GM18520 (cell line): ENCODE measurements around the gene PGAM4.
"Not testable (repeated sequence)": the region's sequence is repeated elsewhere in the genome, so short reads cannot be mapped to it uniquely, and the experiment has no call there.

ENCODE experiments used
- ATAC-seq: cut with Tn5 transposase; IDR thresholded peaks from one replicate; pipeline ENCODE4 v1.9.1; 2021; ENCODE audit not compliant: unreplicated experiment

The PGAM4 gene

DNA sequence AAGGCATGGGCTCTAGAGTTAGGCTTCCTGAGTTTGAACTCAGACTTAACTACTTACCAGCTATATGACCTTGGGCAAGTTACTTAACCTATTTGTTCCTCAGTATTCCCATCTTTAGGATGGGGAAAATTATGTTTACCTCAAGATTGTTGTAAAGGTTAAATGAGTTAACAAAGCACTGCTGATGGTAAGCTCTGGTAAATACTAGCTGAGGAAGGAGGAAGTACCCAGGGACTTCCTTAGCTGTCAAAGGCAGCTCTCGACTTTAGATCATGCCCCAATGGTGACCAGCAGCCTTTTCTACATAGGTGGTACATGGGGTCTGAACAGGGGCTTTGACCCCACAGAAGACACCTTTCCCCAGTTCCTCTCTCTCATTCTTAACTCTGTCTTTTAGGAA is 38.9 kb downstream of the PGAM4 start:
- ATAC-seq = no peak

DNA sequence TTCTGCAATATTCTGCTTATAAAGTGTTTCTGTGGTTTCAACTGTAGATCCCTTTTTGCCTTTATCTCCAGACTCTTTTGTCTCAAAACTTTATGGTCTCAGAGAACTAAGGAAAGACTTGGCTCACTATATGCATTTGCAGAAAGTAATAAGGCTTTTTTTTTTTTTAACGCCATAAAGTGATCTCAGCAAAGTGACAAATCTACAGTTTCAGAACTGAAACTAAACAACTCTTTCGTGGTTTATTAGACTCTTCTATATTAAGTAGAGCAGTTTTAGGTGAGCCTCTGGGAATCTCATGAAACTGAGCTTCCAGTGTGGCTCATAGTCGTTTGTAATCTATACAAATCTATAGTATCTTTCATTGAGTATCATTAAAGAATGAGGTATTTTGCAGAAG is 43.7 kb downstream of the PGAM4 start:
- no peak for ATAC-seq

DNA sequence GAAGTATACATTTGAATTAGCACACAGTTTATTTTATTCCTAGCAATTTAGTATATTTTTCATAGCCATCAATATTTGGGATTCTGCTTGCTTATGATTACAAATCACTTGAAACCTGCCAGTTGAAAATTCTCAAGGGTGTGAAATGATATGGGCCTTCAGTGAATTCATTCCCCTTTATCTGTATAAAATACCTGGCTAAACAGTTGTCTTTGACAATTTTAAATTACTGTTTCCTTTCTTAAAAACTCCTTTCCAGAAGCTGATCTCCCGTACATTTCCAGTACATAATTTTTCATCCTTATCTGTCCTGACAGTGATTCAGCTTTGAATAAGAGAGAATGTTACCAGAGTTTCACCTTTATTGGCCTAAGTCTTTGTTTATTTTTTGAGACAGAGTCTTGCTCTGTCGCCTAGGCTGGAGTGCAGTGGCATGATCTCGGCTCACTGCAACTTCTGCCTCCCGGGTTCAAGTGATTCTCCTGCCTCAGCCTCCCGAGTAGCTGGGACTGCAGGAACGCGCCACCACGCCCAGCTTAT is 45.0 kb downstream of the PGAM4 start:
- ATAC-seq = no peak

DNA sequence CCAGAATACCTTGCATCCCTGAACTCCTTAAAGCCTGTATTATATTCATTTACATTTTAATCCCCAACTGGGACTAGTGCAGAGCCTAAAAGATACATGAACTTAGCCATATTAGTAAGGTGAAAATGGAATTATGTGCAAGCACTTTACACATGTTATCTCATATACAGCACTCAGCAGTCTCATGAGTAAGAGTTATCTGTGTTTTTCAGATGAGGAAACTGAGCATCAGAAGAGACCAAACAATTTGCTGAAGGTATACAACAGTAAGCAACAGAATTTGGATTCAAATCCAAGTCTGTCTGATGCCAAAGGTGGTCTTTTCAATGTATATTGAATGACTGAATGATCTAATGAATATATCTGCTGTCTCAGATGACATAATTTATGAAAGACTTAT is 46.7 kb downstream of the PGAM4 start:
- ATAC-seq = no peak

DNA sequence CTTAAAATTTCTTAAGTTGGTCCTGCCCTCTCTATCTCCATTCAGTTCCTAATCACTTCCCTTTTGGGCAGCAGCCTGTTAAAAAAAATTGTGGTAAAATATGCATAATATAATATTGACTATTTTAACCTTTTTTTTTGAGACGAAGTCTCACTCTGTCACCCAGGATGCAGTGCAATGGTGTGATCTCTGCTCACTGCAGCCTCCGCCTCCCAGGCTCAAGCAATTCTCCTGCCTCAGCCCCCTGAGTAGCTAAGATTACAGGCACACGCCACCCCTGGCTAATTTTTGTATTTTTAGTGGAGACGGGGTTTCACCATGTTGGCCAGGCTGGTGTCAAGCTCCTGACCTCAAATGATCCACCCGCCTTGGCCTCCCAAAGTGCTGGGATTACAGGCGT is 50.1 kb downstream of the PGAM4 start:
- not testable (repeated sequence) for ATAC-seq

DNA sequence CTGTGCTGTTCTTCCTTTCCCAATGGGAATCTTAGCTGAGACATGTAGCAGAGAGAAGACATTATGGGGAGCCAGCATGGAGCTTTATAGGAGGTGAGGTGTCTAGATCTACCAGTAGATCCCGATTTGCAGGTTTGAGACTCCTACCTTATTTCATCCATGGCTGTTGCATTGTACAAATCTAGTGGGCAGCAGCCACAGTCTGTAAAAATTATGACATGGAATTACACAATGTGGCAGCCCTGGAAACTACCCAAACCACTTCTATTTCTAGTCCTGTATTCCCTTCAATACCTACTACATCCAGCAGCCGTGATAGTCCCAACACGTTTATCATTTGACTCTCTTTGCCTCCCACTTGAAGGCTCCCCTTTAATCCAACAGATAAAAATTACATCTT is 50.9 kb downstream of the PGAM4 start:
- no peak for ATAC-seq
